Muscle of back (tissue), 11 donors: ENCODE data around the gene LEMD2. TPM values are rescaled to one million over a fixed set of nuclear protein-coding genes. Genes with fewer than 3 reads are reported as not detected.
A peak's percentile ranks its signal among the peaks of the same experiment; 100 is the strongest.

Source experiments
- DNase-seq, 3 donors: peaks; one replicate each; pipeline versions ENCODE4 v3.0.0 to v3.0.0-alpha.2; 2013
- polyA plus RNA-seq, 10 donors: library from polyadenylated mRNA; unstranded; fragments of 120-200 nt; gene quantifications; one replicate each; pipeline ENCODE4 v1.2.1, GENCODE V29; 2013; ENCODE audit not compliant: insufficient read length in 10 of 10

The LEMD2 gene
- polyA plus RNA-seq, 10 donors, result 32.5 to 49.2 (median 38.7) TPM

- DNase-seq, result no peak
Measured at GRCh38 chr6:33798343-33798848, 9.5 kb upstream of the LEMD2 start.

- DNase-seq, result no peak
Measured at GRCh38 chr6:33797626-33798342, 8.9 kb upstream of the LEMD2 start.

DNA sequence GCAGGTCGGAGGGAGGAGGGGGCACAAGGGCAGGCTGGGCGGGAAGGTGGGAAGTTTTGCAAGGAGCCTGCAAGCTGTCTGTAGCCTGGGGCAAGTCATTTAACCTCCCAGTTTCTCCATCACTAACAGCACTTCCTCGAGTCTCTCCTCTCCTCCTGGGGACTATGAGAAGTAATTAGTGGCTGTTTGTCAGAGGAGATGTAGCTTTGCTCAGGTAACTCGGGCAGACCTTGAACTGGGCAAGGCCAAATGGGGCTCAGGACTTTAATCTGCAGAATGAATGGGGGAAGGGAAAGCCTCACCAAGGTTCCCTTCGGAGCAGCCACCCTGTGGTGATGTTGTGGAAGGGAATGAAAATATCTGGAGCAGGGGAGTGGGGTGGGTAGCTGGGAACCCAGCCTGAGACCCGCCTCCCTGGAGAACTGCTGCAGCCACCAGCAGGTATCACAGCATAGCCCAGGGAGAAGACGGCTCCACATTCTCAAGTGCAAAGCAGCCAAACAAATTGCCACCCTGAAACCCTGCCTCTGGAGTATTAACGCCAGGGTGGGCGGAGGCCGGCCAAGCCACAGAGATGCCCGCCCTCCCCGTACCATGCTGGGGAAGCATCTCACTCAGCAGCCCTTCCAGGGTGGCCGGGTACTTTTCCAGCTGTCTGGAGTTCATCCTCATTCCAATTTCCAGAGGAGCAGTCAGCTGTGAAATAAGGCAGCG, 6.1 kb upstream of the LEMD2 start:
- DNase-seq, result no peak

GRCh38 chr6:33792981-33793380, 4.1 kb upstream of the LEMD2 start:
- DNase-seq, result no peak

GRCh38 chr6:33791620-33792019, 2.7 kb upstream of the LEMD2 start:
- DNase-seq, result no peak

DNA sequence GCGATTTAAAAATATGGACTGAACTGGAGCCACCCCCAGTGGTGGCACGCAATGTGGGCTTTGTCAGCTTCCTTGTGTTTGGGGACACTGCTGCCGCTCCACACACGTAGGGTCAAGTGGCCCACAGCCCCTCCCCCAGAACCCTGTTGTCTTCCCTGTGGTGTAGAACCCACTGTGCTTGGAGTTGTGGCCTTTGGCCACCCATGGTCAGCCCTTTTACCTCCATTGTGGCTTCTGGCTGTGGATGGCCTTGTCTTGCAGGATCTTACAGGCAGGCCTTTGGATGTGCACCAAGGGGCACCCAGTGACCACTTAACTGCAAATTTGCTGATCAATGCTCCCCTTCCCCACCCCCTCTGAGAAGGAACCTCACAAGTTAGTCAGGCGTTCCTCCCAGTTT, 2.0 kb upstream of the LEMD2 start:
- no peak for DNase-seq

DNA sequence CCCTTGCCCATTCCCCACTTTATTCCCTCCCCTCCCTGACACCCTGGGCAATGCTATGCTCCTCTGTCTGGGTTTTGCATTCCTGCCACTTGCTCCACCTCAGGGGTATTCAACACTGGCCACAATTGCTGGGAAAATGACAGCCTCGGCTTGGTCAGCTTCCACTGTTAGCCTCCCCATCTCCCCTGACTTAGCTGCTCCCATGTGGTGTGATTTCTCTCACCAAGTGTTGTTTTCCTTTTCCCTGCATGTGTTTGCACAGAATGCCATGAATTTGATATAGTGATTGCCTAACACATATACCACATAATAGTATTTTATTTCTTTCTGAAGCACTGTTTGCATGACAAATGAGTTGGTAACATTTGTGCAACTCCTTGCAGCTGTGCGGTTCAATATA, 1.4 kb upstream of the LEMD2 start:
- no peak for DNase-seq

DNA sequence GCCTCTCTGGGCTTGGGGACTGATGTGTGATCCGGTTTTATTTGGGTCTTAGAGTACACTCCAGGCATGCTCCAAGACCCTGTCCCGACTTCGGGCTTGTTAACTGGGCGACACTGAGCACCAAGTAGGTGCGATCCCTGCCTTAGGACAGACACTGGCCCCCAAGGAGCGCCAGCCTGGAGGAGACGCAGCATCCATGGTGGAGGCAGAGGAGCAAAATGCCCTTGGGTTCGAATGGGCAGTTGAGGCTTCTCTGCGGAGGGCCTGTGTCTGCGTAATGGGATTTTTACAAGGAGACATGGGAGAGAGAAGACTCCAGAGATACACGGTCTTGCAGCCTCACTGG, 593 bp upstream of the LEMD2 start:
- DNase-seq, result no peak

DNA sequence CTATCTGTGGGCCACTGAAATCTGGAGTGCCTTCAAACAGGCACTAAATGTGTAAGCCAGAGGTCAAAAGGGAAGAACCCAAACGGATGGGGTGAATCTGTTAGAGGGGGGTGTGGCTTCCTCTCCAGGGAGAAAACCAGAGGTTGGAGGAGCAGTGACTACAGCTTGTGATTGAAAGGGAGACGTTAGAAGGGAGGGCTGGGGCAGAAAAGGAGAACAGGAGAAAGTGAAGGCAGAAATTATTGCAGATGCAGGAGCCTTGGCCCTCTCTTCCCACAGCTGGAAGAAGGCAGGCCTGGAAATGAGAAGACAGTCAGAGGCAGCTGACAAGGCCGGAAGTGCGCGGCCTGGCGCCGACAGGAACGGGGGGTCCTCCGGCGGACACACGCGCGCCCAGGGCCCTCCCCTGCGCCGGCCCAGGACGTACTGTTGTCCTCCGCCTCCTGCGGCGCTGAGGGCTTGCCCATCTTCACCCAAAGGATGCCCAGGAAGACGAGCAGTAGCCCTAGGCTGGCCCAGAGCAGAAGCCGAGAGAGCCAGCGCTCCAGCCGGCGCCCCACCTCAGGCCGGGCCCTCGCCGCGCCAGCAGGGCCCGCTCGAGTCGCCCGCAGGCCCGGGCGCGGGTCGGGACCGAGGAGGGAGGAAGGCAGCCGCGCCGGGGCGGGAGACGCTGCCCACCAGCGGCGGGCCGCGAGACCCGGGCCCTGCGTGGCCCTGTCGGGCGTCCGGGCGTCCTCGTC, 806 bp downstream of the LEMD2 start:
- peak; percentile 75 to 96 (median 90) for DNase-seq

DNA sequence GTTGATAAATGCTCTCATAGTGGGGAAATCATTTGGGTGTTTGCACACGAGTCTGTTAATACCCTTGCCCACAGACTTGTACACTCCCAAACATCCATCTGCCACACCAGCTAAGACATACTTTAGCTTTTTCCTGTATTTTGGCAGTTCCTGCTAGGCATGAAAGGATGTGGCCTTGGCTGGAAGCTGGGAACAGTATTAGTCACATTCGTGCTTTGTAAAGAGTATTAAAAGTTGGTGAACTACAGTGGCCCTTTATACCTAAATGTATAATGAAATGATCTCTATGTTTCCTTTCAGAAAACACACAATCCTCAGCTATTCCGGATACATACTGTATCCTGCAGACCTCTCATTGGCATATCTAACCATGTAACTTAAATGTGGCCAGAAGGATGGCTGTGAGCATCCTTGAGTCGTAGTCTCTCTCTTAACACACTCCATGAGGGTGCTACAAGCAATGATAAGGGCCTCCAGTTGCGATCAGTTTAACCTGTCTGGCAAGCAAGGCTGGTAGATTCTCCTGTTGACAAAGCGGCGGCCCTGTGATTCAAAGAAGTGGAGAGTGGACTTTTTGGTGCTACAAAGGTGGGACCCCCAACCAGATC, 1.5 kb downstream of the LEMD2 start:
- no peak for DNase-seq

DNA sequence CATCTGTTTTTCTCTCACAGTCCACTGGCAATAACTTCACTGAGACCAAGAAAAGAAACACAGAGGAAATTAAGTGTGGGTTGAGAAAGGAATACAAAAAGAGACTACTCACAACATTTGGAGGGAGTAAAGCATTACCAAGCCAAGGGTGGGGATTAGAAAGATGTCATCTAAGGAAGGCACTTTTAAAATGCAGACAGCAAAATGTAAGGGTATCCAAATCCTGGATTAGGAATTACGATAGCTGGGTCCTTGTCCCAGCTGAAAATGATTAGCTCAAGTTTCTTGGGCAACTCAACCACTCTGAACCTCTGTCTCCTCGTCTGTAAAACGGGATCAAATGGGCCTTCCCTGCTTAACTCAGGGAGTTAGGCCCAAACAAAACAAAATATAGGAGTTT, 2.2 kb downstream of the LEMD2 start:
- no peak for DNase-seq

DNA sequence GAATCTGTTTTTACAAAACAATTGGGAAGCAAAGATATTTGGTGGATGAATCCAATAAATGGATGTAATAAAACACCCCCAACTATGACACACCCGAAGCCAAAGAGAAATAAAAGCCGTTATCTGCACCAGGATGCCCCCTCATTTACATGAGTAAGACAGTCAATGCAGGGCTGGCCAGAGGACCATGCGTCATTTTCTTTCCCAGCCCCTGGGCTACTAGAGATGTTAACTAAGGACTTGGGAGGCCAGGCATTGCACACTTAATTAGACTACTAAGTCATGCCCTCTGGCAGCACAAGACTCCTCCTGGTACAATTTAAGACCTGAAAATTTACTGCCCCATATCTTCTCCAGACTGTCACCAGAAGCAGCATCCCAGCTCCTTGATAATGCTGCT, 3.2 kb downstream of the LEMD2 start:
- DNase-seq, result no peak

GRCh38 chr6:33784787-33785186, 4.1 kb downstream of the LEMD2 start:
- no peak for DNase-seq

DNA sequence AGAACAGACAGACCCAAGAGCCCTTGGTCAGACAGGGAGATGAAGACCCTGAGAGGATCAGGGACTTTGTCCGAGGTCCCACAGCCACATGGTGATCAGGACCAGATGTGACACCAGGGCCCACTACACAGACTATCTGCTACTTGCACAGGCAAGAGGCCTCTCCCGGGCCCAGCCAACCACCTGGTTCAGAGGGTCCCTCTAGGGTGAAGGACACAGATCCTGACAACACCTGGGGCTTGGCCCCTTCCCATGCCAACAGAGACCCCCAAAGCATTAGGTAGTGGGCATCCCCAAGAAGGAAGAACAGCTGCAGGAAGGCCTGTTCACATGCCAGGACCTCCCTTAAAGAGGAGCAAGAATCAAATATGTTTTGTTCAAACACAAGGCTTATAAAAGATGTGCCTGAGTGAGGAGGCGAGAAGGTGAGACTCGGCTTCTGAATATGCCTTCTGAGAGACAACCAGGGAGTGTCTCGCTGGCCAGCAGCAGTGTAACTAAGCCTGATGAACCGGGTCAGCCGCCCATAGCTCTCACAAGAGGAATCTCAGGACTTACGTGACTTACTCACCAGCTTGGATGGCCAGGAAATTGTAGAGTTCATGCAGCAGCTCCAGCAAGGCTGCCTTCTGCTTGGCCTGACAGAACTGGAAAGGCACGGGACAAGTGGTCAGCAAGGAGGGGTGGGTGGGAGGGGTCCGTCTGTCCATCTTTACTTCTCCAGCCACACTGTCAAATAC, 5.0 kb downstream of the LEMD2 start:
- DNase-seq, result no peak

DNA sequence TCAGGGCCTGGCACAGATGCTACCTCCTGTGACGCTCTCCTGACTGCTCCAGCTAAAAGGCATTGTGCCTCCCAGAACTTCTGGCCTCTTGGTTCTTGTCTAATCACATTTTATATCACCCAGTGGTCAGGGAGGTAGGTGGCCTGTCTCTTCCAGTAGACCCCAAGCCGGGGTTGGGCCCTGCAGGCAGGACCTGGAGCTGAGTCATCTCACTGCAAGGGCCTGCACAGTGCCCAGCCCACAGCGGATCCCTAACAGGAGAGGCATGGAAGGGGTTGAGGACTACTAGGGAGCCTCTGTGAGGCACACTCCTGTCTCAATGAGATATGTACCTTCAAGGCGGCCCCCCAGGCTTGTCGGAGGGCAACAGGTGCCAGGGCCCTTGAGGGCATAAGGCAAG, 6.4 kb downstream of the LEMD2 start:
- DNase-seq, result no peak

DNA sequence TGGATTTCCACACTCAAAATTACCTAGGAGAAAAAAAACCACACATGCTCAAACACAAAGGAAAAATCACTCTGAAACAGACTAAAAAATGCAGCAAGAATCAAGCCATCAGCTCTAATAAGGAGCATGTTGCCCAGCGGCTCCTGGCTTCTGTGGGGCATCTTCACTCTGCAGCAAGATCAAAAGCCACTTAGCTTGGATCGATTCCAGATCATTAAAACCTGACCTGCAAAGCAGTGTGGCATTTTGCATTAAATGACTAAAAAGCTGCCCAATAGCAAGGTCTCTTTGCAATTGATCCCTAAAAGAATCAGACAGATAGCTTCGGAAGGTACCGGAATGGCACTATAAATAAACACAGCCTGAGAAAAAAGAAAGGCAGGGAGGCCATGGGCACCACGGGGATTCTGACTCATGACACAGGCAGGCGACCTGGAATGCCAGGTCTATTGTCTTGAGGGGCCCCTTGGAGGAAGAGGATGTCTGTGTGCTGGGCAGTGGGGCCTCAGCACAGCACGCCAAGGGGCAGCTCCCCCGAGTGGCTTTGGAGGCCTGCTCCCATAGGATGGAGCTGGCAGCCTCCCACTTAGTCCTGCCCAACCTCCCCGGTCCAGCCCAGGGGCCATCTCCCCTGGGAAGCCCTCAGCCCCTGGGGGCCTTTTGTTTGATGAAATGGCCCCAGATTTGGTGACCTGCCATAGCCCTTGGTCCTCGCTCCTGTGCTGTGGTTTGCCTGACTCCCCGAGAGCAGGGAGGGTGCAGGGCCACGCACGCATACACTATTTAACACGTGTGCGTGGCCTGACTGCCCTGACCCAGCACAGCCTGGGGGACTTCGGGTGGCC, 7.6 kb downstream of the LEMD2 start:
- no peak for DNase-seq

- DNase-seq, result no peak
Measured at GRCh38 chr6:33779895-33780294, 9.0 kb downstream of the LEMD2 start.

GRCh38 chr6:33779290-33779689, 9.6 kb downstream of the LEMD2 start:
- DNase-seq, result no peak

- no peak for DNase-seq
Measured at GRCh38 chr6:33778444-33779121, 10.3 kb downstream of the LEMD2 start.
